ENCODE data around the gene CDH13. TPM values are rescaled to one million over a fixed set of nuclear protein-coding genes. Genes with fewer than 3 reads are reported as not detected.

Gene CDH13
- total and polyA plus RNA-seq, 2 of the 8 experiments (the other 6 are each of a cell fraction or from before 2014, with no cell fraction given) = 2.3 to 2.4 TPM

- WGBS, 2 experiments (ENCODE audit: extremely low coverage in 1 of 2, insufficient coverage in 1 of 2, insufficient read length in 1 of 2, insufficient replicate concordance in 2 of 2, low coverage in 1 of 2, low lambda C conversion rate in 2 of 2, missing lambda C conversion rate in 1 of 2) = 91% methylated on average over 17 of the region's 17 CpGs; no CpG with 5 or more reads in 1 of the 2 experiments
- Histone ChIP-seq H3K9me3 (ENCODE audit: insufficient read depth in 2 of 2, low read depth in 1 of 2, low read length in 1 of 2) (no peaks in the 10 kb centered on the region), H2BK120ac (replicated peaks; ENCODE audit: low read depth, low read length) (no peak overlapping the region), H4K20me1 (replicated peaks in 1 of 2; ENCODE audit: control insufficient read depth in 1 of 2, insufficient read depth in 2 of 2, low read length in 2 of 2) (no peaks in the 10 kb centered on the region), H3K4me3 (ENCODE audit: extremely low read depth in 1 of 4, insufficient read depth in 2 of 4, low read depth in 3 of 4, low read length in 4 of 4) (no peak overlapping the region), H4K5ac (ENCODE audit: insufficient read length, low read depth, low read length) (no peak overlapping the region), H2BK5ac (ENCODE audit: low read depth, low read length) (no peak overlapping the region), H2AFZ (ENCODE audit: low read length) (peak overlapping the region; percentile 3; the same call in 1 of the 2 replicates), H3K79me2 (ENCODE audit: control insufficient read depth in 1 of 2, insufficient read depth in 2 of 2, low read length in 2 of 2) (no peaks in the 10 kb centered on the region), H3K18ac (ENCODE audit: extremely low read depth, low read length) (no peak overlapping the region), H3K4me2 (ENCODE audit: insufficient read depth in 1 of 2, low read depth in 2 of 2, low read length in 2 of 2) (no peak overlapping the region), H3K27ac (ENCODE audit: low read depth, low read length) (no peak overlapping the region), H2BK12ac (ENCODE audit: low read depth, low read length) (no peak overlapping the region), H3K23me2 (ENCODE audit: low read depth, low read length) (no peaks in the 10 kb centered on the region), H2BK15ac (ENCODE audit: low read length) (no peak overlapping the region), H4K91ac (replicated peaks; ENCODE audit: insufficient read length, low read length) (no peak overlapping the region), H3K36me3 (ENCODE audit: control insufficient read depth in 2 of 4, insufficient read depth in 4 of 4, low read length in 3 of 4) (no peaks in the 10 kb centered on the region), H3K56ac (replicated peaks; ENCODE audit: insufficient read length, low read depth, low read length) (no peak overlapping the region), H3K27me3 (replicated peaks in 1 of 4; ENCODE audit: control insufficient read depth in 3 of 4, extremely low read depth in 1 of 4, insufficient read depth in 3 of 4, low read length in 3 of 4) (no peaks in the 10 kb centered on the region), H3K4me1 (replicated peaks in 1 of 4; ENCODE audit: control insufficient read depth in 3 of 4, insufficient read depth in 4 of 4, low read length in 3 of 4) (no peaks in the 10 kb centered on the region), H3K23ac (ENCODE audit: insufficient read length) (no peak overlapping the region), H3K4ac (replicated peaks; ENCODE audit: insufficient read length, low read depth, low read length) (no peak overlapping the region), H3K9ac (replicated peaks in 1 of 4; ENCODE audit: extremely low read depth in 1 of 4, low read depth in 3 of 4, low read length in 3 of 4) (no peak overlapping the region), H4K8ac (ENCODE audit: extremely low read depth, insufficient read depth, low read length) (no peak overlapping the region), H3K14ac (ENCODE audit: insufficient read length) (no peak overlapping the region), H2BK20ac (ENCODE audit: low read length) (no peak overlapping the region), H3K79me1 (ENCODE audit: low read depth, low read length) (no peaks in the 10 kb centered on the region), H2AK5ac (ENCODE audit: low read depth, low read length) (no peak overlapping the region)
- no peak for TF ChIP-seq SP1 (IDR thresholded peaks at IDR 0.05; ENCODE audit: low read depth, low read length)
- POLR2A ChIA-PET (ENCODE audit: partially characterized antibody) = no interaction called here
- no peak for FAIRE-seq
- no peak for DNase-seq (ENCODE audit: low read depth in 1 of 2, low spot score in 2 of 2)
- CTCF ChIA-PET (ENCODE audit: partially characterized antibody) = interaction anchor here (0.8 to 1.9 kb wide), 2 partner anchors 23 to 24 kb away, joined by 3 to 8 read pairs; no protein-coding TSS in a partner anchor
These were observed 510.6 kb downstream of the CDH13 start for GRCh38 chr16:83137326-83137781.
